Upper lobe of right lung (tissue), 1 donor: ENCODE data around the gene CHRNG. TPM values are rescaled to one million over a fixed set of nuclear protein-coding genes. Genes with fewer than 3 reads are reported as not detected.

Source experiments
- ATAC-seq: fragments of 200-7000 bp; cut with Tn5 transposase; one replicate; pipeline ENCODE4 v1.9.1; 2020; ENCODE audit warnings: mild to moderate bottlenecking, moderate library complexity
- DNase-seq: peaks from one replicate; pipeline ENCODE4 v3.0.0-alpha.2; 2020
- H3K27ac ChIP-seq: fragments of 200-600 bp; one replicate; pipeline ENCODE4 v1.8.0; 2022
- H3K27me3 ChIP-seq: fragments of 200-600 bp; one replicate; pipeline ENCODE4 v1.8.0; 2022; ENCODE audit warnings: mild to moderate bottlenecking
- H3K36me3 ChIP-seq: fragments of 200-600 bp; one replicate; pipeline ENCODE4 v1.8.0; 2022
- H3K4me1 ChIP-seq: fragments of 200-600 bp; one replicate; pipeline ENCODE4 v1.8.0; 2022
- H3K4me3 ChIP-seq: fragments of 200-600 bp; one replicate; pipeline ENCODE4 v1.8.0; 2022; ENCODE audit warnings: mild to moderate bottlenecking
- H3K9me3 ChIP-seq: fragments of 200-600 bp; one replicate; pipeline ENCODE4 v1.8.0; 2022
- intact Hi-C: fragments of 100-400 bp; cut with DNase I; formaldehyde crosslinking; loops from one replicate; pipeline ENCODE4 v1.11.0; 2022
- total RNA-seq: library from RNA; stranded (reverse); fragmentation: NEBNext Ultra II Directional; extraction: Animal tissue kit (Norgen Biotek cat#: 25700); gene quantifications from one replicate; pipeline ENCODE4 v1.2.1, GENCODE V29; 2021
- TF ChIP-seq, protein P1 (sequence below): fragments of 200-600 bp; IDR thresholded peaks from one replicate; pipeline ENCODE4 v1.8.0; 2022; ENCODE audit warnings: antibody characterized with exemption
- donor health status: DM: no; HTN: yes; CAD: no; lungs with severe emphysema.

CHRNG gene
- total RNA-seq, 1 donor from 2014 or later: not detected

DNA sequence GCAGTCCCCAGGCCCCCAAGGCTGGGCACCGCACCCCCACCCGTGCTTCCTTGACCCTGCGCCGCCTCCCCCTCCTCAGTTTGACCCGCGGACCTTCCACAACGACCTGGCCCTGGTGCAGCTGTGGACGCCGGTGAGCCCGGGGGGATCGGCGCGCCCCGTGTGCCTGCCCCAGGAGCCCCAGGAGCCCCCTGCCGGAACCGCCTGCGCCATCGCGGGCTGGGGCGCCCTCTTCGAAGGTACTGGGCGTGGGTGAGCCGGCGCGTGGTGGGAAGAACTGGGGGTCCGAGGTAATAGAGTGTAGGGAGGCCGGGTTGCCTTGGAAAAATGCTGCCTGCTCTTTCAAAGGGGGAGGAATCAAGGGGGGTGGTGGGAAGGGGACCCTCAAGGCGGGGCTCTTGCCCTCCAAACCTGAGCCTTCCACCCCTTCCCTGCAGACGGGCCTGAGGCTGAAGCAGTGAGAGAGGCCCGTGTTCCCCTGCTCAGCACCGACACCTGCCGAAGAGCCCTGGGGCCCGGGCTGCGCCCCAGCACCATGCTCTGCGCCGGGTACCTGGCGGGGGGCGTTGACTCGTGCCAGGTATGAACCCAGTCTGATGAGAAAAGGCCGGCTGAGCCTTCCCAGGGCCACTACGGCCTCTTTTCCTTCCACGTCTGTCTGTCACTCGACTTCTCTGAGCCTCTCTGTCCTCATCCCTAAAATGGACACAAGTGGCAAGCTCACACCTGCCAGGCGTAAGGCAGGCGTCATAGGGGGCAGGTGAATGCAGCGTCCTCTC lies 16.7 kb upstream of the CHRNG start:
- H3K4me3 ChIP-seq: no peak overlapping the region
- H3K9me3 ChIP-seq: no peaks in the 10 kb centered on the region
- H3K27me3 ChIP-seq: peaks cover 69% of the 10 kb centered on the region
- TF ChIP-seq, protein P1, sequence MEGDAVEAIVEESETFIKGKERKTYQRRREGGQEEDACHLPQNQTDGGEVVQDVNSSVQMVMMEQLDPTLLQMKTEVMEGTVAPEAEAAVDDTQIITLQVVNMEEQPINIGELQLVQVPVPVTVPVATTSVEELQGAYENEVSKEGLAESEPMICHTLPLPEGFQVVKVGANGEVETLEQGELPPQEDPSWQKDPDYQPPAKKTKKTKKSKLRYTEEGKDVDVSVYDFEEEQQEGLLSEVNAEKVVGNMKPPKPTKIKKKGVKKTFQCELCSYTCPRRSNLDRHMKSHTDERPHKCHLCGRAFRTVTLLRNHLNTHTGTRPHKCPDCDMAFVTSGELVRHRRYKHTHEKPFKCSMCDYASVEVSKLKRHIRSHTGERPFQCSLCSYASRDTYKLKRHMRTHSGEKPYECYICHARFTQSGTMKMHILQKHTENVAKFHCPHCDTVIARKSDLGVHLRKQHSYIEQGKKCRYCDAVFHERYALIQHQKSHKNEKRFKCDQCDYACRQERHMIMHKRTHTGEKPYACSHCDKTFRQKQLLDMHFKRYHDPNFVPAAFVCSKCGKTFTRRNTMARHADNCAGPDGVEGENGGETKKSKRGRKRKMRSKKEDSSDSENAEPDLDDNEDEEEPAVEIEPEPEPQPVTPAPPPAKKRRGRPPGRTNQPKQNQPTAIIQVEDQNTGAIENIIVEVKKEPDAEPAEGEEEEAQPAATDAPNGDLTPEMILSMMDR: no peak
- H3K4me1 ChIP-seq: peaks cover 15% of the 10 kb centered on the region
- no peaks in the 10 kb centered on the region for H3K36me3 ChIP-seq
- no peak for ATAC-seq
- H3K27ac ChIP-seq: no peak overlapping the region
- intact Hi-C loops: loop anchor here (10.0 kb wide), 1 partner anchor 618 kb away; no protein-coding TSS in a partner anchor
- no peak for DNase-seq

DNA sequence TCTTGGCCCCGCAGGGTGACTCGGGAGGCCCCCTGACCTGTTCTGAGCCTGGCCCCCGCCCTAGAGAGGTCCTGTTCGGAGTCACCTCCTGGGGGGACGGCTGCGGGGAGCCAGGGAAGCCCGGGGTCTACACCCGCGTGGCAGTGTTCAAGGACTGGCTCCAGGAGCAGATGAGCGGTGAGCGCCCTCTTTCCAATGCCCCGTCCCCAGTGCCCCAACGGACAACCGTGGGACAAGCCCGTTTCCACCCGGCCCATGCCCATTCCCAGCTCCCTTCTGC lies 16.1 kb upstream of the CHRNG start:
- TF ChIP-seq, protein P1: no peak
- intact Hi-C loops: loop anchor here (10.0 kb wide), 1 partner anchor 619 kb away; no protein-coding TSS in a partner anchor
- ATAC-seq (no peak), DNase-seq (no peak)
- Histone ChIP-seq H3K4me1 (peaks cover 15% of the 10 kb centered on the region), H3K9me3 (no peaks in the 10 kb centered on the region), H3K36me3 (no peaks in the 10 kb centered on the region), H3K27ac (no peak overlapping the region), H3K4me3 (no peak overlapping the region), H3K27me3 (peaks cover 69% of the 10 kb centered on the region)

DNA sequence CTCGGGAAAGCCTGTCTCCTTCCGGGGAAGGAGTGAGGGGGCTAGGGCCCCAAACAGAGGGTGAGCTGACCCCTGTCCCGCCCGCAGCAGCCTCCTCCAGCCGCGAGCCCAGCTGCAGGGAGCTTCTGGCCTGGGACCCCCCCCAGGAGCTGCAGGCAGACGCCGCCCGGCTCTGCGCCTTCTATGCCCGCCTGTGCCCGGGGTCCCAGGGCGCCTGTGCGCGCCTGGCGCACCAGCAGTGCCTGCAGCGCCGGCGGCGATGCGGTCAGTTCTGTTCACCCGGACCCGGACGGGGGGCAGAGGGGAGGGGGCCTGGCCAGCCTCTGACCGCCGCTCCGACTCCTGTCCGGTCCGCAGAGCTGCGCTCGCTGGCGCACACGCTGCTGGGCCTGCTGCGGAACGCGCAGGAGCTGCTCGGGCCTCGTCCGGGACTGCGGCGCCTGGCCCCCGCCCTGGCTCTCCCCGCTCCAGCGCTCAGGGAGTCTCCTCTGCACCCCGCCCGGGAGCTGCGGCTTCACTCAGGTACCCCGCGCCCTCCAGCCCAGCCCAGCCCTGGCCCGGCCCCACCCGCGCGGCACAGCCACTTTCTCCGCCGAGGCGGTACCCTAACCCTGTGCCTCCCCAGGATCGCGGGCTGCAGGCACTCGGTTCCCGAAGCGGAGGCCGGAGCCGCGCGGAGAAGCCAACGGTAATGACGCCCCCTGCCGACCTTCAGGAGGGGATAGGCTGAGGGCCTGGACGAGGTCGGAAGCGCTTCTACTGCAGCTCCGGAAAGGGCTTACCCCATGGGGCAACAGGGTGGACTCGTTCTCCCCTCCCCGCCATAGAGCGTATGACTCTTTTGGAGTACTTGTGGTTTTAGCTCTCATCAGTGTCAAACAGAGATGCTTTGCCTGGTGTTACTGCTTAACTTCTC lies 15.6 kb upstream of the CHRNG start:
- no peak for DNase-seq

DNA sequence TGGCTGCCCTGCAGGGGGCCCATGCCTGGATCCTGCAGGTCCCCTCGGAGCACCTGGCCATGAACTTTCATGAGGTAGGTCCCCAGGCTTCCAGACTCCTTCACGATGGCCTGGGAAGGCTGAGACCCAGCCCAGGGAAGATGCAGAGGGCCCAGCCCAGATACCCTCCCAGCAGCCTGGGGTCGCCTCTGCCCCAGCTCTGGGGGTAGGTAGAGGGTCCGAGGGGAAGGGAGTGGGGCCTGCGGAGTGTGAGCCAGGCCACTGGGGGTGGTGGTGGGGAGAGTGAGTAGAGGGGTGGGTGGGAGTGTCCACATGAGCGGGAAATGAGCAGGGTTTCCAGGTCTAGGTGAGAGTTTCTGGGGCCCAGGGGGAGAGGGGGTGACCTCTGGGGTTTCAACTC lies 14.7 kb upstream of the CHRNG start:
- intact Hi-C loops: loop anchor here (10.0 kb wide), 1 partner anchor 620 kb away; no protein-coding TSS in a partner anchor
- Histone ChIP-seq H3K4me3 (no peak overlapping the region), H3K9me3 (no peaks in the 10 kb centered on the region), H3K36me3 (no peaks in the 10 kb centered on the region), H3K27me3 (peaks cover 69% of the 10 kb centered on the region), H3K27ac (no peak overlapping the region), H3K4me1 (peaks cover 15% of the 10 kb centered on the region)
- ATAC-seq (no peak), DNase-seq (no peak)
- TF ChIP-seq, protein P1: no peak

More for the DNA sequence above, 15.6 kb upstream of the CHRNG start:
- intact Hi-C loops: loop anchor here (10.0 kb wide), 1 partner anchor 619 kb away; no protein-coding TSS in a partner anchor
- peaks cover 69% of the 10 kb centered on the region for H3K27me3 ChIP-seq
- H3K9me3 ChIP-seq: no peaks in the 10 kb centered on the region
- no peaks in the 10 kb centered on the region for H3K36me3 ChIP-seq
- no peak overlapping the region for H3K27ac ChIP-seq
- TF ChIP-seq, protein P1: no peak
- H3K4me1 ChIP-seq: peaks cover 15% of the 10 kb centered on the region
- no peak overlapping the region for H3K4me3 ChIP-seq
- ATAC-seq: no peak

DNA sequence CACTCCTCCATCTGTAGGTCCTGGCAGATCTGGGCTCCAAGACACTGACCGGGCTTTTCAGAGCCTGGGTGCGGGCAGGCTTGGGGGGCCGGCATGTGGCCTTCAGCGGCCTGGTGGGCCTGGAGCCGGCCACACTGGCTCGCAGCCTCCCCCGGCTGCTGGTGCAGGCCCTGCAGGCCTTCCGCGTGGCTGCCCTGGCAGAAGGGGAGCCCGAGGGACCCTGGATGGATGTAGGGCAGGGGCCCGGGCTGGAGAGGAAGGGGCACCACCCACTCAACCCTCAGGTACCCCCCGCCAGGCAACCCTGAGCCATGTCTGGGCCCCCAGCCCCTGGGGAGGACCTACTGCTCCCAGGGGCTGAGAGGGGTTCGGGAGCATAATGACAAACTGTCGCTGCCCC lies 14.3 kb upstream of the CHRNG start:
- peaks cover 64% of the 10 kb centered on the region for H3K27me3 ChIP-seq
- TF ChIP-seq, protein P1: no peak
- ATAC-seq (no peak), DNase-seq (no peak)
- H3K36me3 ChIP-seq: no peaks in the 10 kb centered on the region
- H3K27ac ChIP-seq: no peak overlapping the region
- intact Hi-C loops: loop anchor here (10.0 kb wide), 1 partner anchor 620 kb away; no protein-coding TSS in a partner anchor
- H3K9me3 ChIP-seq: no peaks in the 10 kb centered on the region
- H3K4me3 ChIP-seq: no peak overlapping the region
- peaks cover 15% of the 10 kb centered on the region for H3K4me1 ChIP-seq
